NCI-H446 (cell line): ENCODE results near the gene DAPP1.

Source experiments
- DNase-seq, 2 experiments: peaks; one replicate each; lab custom pipeline; 2025; lab: John Stamatoyannopoulos, UW

Gene DAPP1

DNA sequence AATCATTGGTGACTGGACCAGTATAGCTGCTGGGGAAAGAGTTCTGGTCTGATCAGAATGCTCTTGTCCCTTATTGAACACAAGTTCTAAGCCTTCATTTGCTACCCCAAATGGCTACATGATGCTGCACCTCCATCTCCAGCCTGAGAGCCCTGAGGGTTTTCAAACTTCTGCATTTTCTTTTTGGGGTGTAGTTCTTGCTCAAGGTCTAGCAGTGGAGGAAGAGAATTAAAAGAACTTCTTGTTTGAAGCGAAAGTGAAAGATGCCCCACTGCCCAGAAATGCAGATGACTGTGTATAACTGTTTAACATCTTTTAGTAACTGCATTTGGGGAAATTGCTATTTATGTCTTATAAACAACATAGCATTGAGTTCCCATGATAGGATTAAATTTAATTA, 39.1 kb downstream of the DAPP1 start:
- DNase-seq = no peak

DNA sequence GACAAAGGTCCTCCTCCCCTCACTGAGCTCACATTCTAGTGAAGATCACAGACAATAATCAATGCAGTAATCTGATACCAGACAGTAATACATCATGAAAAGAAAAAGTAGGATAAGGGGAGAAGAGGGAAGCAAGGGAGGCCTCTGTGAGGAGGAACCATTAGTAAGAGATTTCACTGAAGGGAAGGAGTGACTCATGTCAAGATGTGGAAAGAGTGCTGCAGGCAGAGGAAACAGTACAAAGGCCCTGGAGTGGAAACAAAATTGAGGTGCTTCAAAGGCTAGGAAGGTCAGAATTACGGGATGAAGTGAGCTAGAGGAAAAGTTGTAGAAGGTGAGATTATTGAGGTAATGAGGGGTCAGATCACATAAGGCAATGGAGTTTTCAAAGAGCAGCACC, 39.5 kb downstream of the DAPP1 start:
- DNase-seq = no peak

DNA sequence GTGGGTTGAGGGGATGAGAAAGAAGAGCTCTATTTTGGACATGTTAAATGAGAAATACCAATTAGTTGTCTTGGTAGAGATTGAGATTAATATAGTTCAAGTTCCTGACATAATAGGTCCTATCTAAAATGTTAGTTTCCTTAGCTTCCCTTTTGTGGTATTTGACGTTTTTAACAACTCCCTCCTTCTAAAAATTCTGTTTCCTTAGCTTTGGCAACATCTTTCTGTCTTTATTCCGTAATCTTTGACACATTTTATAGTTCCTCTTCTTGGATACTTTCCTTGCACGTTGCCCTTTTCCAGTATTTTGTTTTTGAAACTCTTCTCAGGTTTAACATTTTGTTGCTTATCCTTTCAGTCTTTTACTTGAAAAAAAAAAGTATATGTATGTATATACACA, 40.7 kb downstream of the DAPP1 start:
- DNase-seq = no peak

DNA sequence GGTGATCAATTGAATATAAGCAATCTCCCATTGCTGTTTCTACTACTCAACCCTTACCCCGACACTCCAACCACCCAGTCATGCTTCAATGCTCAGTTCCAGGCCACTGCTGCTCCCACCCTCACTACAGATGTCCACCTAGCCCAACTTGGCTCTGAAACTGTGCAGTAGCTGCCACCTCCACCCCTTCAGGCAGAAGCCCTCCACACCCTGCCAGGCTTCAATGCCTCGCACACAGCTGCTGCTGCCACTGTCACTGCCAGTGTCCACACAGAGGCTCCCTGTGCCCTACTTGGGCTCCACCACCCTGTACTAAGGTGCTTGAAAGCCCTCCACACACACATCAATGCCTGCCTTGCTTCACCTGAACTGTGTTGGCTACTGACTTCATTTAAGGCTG, 43.0 kb downstream of the DAPP1 start:
- DNase-seq = peak in 1 of 2 experiments; percentile 12

DNA sequence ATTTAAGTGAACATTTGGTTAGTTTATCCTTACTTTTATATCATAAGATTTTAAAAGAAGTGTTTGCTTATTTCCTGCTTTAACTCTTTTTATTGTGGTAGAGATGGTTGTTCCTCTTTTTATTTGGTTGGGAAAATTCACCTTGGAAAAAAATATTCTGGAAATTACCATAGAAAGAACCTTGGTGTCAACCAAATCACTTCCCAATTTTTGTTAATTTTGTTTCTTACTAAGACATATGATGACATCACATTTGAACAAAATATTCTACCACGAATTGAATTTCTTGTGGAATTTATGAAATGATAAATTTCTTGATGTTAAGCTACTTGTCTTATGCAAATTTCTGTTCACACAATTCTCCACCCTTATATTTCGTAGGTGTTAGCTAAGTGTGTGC, 43.9 kb downstream of the DAPP1 start:
- DNase-seq = no peak

DNA sequence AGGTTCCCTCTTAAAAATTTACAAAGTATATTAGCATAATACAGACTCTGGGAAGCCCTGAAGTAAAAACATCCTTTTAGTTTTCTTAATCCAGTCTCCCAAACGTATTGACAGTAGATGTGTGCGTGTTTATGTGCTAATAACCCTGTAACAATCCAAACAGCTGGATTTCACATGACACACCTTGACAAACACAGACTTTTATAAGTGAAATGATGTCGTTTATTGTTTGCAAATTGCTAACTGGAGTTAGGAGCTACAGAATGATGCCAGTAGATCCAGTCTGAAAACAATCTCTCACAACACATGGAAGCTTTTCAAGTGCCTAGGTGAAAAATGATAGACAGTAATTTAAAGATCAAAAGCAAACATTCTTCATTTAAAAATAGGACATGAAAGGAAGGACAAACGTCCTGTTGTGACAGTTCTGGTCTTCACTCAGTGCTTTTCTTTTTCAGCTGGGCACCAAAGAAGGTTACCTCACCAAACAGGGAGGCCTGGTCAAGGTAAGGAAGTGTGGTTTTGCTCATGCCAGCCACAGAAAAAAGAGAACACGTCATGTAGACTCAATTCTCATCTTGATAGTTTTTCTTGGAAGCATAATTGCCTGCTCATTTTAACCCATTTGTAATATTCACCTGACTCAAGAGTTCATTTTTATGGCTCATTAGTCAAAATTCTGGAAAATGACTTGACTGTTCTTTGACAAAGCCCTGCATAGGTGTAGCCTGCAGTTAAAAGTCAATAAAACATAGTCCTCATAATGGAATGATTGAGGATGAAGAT, 44.7 kb downstream of the DAPP1 start:
- no peak for DNase-seq

DNA sequence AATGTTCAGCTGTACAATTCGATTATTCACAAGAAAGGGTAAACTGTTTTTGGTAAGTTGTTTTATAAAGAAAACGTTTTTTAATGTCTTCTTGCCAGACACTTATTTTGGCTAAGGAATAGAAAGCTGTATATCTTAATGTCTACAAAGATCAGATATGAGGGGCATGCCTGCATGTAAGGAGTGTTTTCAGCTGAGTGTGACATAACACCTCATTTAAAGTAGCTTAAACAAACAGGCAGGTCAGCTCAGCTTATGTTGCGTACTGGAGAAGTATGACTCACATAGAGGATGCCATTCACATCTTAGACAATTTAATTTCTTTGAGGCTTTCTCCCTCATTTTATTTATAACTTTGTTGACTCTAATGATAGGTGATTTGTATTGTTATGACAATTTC, 47.2 kb downstream of the DAPP1 start:
- no peak for DNase-seq

DNA sequence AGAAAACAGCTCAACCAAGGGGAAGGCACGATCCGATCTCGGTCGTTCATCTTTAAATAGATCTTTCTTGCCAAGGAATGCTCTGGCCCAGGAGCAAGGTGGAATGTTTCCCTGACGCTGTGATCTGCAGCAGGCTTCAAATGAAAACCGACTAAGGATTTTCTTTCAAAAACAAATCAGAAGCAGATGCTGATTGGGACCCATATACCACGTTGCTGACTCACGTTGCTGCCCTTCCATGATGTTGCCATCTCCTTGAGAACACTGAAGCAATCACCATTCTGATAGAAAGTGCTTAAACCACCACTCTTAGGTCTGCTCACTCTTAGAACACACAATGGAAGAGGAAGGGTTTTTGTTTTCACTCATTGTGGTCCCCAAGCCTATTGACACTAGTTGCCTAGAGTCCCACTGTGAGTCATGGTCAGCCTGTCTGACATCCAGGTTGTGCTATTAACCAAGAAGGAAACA, 51.5 kb downstream of the DAPP1 start:
- no peak for DNase-seq

DNA sequence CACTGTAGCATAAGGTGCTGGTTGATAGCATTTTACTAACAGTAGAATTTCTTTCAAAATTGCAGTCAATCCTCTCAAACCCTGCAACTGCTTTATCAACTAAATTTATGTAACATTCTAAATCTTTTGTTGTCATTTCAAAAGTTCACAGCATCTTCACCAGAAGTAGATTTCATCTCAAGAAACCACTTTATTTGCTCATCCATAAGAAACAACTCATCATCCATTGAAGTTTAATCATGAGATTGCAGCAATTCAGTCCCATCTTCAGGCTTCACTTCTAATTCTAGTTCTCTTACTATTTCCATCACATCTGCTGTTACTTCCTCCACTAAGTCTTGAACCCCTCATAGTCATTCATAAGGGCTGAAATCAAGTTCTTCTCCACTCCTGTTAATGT, 55.9 kb downstream of the DAPP1 start:
- no peak for DNase-seq

DNA sequence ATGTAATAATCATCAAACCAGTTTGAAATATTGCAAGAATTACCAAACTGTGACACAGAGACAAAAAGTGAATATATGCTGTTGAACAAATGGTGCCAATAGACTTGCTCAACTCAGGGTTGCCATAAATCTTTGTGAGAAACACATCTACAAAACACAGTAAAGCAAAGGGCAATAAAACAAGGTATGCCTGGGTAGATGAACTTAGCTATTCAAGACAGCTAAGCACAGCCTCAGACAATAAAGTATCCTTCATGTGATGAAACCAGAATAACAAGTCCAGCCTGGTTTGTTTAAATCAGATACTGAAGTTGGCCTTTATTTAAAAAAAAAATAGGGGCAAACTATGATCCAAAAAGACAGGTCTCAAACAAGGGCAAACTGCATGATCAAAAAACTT, 58.4 kb downstream of the DAPP1 start:
- DNase-seq = no peak

DNA sequence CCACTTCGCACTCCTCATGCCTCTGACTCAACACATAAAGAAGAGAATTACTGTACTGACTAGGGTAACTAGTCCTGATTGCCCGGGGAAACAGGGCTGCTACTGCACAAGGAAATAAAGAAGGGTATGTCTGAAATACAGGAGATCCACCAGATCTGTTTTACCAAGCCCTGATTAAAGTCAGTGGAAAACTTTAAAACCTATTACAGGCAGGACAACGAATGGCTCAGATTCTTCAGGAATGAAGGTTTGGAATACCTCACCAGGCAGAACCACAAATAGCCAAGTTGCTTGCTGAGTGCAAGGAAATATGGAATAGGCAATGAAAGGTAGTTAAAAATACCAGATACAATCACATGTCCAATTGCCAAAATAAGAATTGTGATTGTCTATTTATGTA, 60.3 kb downstream of the DAPP1 start:
- DNase-seq = no peak

DNA sequence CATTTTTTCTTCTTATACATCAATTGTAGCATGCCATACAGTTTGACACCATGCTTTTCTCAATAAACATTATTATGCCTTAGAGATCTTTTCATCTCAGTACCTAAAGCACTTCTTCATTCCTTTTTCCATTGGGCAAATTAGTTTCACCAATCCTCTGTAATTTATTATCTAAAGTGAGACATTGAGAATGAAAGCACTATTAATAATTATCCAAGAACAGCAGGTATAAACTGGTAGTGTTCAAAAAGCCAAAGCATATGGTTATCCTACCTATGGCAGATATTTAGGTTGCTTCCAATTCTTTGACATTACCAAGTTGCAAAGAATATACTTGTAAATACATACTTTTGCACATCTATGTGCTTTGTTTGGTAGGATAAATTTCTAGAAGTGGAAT, 62.0 kb downstream of the DAPP1 start:
- no peak for DNase-seq

DNA sequence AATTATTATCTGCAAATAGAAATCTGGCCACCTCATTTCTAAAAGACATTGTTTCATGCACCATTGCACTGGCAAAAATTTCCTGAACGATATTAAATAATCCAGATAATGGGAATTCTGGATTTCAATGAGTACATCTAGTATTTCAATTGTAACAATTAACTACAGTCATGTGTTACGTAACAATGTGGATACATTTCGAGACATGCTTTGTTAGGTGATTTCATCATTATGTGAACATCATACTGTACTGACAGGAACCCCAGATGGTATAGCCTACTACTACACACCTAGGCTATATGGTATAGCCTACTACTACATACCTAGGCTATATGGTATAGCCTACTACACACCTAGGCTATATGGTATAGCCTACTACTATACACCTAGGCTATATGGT, 62.8 kb downstream of the DAPP1 start:
- no peak for DNase-seq

DNA sequence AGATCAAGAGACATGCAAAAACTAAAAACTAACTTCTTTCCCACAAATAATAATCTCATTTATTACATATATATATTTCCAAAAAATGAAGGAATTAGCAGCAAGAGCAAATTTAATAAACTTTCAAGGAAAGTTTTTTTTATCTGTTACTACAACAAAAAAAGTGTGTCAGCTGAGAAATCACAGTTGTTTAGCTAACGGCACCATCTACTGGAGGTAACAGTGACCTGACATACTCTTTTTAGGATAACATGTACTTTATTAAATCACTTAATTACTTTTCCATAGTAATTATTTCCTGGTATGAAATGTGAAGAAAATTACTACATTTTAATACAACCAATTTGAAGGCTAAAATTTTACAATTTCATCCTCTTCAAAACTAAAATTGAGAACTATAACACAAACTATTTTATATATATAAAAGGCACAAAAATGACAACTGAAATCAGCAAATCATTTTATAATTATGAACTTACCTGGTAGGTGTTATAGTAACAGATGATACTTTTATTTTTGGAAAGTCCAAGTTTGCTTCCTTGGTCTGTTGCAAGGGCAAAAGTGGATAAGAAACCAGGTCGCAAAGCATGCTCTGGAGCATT, 68.5 kb downstream of the DAPP1 start:
- peak in 1 of 2 experiments; percentile 58 for DNase-seq

DNA sequence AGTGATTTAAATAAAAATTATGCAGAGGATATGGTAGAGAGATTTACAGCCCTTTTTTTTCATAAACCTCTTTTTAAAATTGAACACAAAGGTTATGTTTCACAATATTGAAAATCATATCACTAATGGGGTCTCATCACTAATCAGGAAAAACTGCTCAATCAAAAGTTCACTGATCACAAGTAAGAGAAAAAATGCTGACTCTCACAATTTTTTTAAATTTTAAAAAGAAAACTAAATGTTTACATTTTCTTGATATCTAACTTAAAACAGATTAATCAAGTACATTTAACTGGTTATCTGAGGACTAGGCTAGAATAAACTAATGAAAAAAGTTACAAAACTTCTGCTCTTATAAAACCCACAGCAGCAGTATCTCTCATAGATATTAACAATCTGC, 69.1 kb downstream of the DAPP1 start:
- DNase-seq = no peak

DNA sequence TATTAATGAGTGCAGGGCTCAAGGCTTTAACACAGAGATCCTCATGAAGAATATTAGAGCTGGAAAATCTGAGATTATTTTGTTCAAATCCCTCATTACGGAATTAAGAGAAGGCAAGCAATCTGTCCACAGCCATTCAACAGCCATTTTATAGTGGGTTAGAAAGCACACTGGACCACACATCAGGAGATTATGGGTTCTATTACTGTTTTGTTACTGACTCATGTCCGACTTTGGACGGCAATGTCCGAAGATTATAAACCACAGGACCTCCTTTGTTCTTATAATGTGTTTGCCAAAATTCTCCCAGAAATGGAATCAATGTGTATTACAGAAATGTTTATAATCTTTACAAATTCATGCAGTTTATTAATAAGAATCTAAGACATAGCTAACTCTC, 69.5 kb downstream of the DAPP1 start:
- no peak for DNase-seq

DNA sequence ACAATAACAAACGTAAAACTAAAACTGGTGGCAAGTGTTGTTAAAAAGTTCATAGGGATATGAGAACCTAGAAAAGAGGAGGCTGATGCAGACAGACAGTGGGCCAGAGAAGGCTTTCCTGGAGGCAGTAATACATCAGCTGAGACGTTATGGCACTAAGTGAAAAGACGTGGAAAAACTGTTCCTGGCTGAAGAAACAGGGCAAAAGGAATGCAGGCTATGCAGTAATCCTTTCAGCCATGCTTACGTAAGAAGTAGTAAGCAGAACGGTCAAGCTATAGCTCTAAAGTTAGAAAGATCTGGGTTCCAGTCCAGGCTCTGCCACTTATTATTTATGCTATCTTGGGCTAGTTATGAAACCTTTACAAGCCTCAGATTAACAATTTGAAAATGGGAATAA, 71.2 kb downstream of the DAPP1 start:
- no peak for DNase-seq

DNA sequence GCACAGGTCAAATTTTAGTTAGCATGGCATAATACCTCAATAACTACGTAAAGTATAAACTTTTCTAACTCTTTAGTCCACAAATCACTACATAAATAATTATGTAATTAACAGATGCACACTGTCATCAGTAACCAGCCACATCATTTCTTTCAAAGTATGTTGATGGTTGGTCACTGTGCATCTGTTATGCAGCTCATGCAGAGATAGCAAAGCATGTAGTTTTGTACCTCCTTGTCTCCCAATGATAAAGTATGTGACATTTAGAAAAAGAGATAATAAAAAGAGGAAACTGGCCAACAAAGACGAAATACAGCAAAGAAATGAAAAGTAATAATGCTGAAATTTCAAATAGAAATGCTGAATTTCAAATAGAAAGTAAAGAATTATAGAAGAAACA, 74.7 kb downstream of the DAPP1 start:
- DNase-seq = no peak

DNA sequence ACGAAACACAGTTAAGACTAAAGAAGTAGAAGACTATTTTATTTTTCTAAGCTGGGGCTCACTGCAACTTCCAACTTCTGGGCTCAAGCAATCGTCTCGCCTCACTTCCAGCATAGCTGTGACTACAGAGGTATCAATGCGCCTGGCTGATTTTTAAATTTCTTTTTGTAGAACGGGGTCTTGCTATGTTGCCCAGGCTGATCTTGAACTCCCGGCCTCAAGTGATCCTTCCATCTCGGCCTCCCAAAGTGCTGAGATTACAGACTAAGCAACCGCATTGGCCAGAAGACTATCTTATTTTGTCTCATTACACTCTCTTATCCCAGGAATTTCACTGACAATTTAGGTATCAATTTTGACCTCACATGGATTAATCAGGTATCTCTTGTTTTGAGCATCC, 76.4 kb downstream of the DAPP1 start:
- DNase-seq = no peak

DNA sequence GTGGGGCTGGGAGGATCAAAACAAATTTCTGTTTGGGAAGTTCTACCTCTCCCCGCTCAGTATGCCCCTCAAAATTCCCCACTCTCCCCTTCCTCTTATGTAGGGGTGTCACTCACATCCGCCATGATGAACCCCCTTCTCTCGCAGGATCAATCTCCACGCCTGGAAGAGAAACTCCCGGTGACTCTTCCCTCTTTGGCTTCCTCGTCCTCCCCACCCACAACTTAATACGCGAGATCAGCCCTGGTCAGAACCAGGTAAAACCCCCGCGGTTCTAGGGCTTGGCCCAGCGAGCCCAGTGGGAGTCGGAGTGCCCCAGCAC, 77.2 kb downstream of the DAPP1 start:
- no peak for DNase-seq

DNA sequence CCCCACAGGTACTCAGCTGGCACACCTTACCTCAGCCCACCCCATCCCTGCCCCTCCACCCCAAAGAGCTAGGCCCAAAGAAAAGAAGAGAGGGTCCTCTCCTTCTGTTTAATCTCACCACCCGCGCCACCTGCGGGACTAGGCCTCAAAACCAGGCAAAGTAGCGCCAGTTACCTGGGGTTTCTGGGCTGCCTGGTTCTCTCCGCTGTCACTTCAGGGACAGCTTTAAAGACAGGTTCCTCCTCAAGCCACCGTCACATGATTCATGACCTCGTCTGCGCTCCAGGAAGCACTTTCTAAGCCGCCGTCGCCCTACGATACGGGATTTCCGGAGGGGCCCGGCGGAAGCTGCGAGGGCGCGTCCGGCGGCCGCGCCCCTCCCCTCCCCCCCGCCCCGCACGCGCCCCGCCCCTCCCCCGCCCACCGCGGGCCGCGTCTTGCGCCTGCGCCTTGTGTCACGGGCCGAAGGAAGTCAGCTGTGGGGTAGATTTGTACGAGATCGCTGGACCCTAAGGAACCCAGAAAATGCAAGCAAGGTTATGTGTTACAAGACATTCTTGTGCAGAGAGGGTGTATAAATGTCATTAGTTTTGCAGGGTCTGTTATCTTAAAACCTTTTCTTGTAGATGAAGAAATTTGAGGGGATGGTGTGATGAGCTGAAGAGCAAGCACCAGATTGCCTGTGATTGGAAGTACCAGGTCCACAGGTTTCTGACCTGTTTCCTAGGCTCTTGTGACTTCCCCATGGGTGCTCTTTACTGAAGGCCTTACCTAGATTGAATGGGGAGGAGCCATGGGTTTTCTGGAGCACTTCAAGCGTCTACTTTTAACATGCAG, 77.8 kb downstream of the DAPP1 start, which contains the start of gene LAMTOR3:
TSS of gene LAMTOR3 (minus strand) at position 267 of the 837 bp plus-strand sequence. CDS start 464 bp downstream, outside the sequence.
- DNase-seq = peak; percentile 58 to 90

DNA sequence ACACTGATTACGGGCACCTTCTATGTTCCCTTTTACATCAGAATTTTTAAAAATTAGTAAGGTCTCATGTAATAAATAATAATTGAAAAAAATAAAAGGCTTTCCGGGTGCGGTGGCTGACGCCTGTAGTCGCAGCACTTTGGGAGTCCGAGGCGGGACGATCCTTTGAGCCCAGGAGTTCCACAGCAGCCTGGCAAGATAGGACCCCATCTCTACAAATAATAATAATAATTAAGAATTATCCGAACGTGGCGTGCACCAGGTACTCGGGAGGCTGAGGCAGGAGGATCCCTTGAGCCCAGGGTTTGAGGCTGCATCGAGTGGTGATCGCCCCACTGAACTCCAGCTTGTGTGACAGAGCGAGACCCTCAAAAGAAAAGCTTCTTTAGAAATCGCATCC, 78.4 kb downstream of the DAPP1 start:
- DNase-seq = no peak

DNA sequence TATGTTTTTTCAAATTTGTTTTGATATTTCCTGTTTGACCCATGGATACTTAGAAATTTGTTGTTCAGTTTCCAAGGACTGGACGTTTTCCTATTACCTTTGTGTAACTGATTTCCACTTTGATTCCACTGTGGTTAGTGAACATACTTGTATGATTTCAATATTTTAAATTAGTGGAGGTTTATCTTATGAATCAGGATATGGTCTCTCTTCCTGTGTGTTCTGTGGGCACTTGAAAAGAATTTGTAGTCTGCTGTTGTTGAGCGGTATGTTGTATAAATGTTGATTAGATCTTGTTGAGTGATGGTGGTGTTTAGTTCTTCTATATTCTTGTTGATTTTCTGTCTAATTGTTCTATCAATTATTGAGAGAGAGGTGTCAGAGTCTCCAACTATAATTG, 98.8 kb downstream of the DAPP1 start:
- no peak for DNase-seq
